HepG2 (cell line): ENCODE results near the gene PPP1R18. TPM values are rescaled to one million over a fixed set of nuclear protein-coding genes. Genes with fewer than 3 reads are reported as not detected.

Experiments used
- ATF1 ChIP-seq: IDR thresholded peaks from 2 replicates; pipeline ENCODE4 v1.6.1; 2016; ENCODE audit warnings: mild to moderate bottlenecking, control low read depth
- BCLAF1 ChIP-seq: fragments of 450-650 bp; IDR thresholded peaks from 2 replicates; pipeline ENCODE4 v1.6.1; 2017; ENCODE audit warnings: mild to moderate bottlenecking
- BRF2 ChIP-seq: sonication (generic); formaldehyde crosslinking; IDR thresholded peaks from 2 replicates; pipeline ENCODE4 v1.8.1; 2022; ENCODE audit warnings: mild to moderate bottlenecking, missing genetic modification reagents
- CSRNP1 ChIP-seq: sonication (generic); formaldehyde crosslinking; IDR thresholded peaks from 2 replicates; pipeline ENCODE4 v1.8.1; 2023; ENCODE audit warnings: mild to moderate bottlenecking, missing genetic modification reagents
- FOXA1 ChIP-seq, 2 experiments: fragments of 450-650 bp in 1 of 2; sonication (generic) in 1 of 2; formaldehyde crosslinking in 1 of 2; IDR thresholded peaks; 2 replicates each; pipeline versions ENCODE4 v1.4.0 to v1.6.1; 2016 to 2020; ENCODE audit warnings: missing genetic modification reagents in 1 of 2
- GATA4 ChIP-seq: sonication (generic); IDR thresholded peaks from 2 replicates; pipeline ENCODE4 v1.6.1; 2016; ENCODE audit warnings: antibody characterized with exemption, low read depth, borderline replicate concordance
- GPBP1L1 ChIP-seq: sonication (generic); formaldehyde crosslinking; IDR thresholded peaks from 2 replicates; pipeline ENCODE4 v1.5.0; 2020; ENCODE audit warnings: mild to moderate bottlenecking, missing genetic modification reagents
- HIVEP1 ChIP-seq: sonication (generic); formaldehyde crosslinking; IDR thresholded peaks from 2 replicates; pipeline ENCODE4 v1.4.0; 2020; ENCODE audit warnings: mild to moderate bottlenecking, missing genetic modification reagents
- HNRNPH1 ChIP-seq: fragments of 200-400 bp; formaldehyde crosslinking; optimal IDR thresholded peaks from 2 replicates; pipeline ENCODE3; 2017; ENCODE audit warnings: mild to moderate bottlenecking, low read depth, low read length
- RNF219 ChIP-seq: sonication (generic); formaldehyde crosslinking; IDR thresholded peaks from 2 replicates; pipeline ENCODE4 v1.5.0; 2020; ENCODE audit warnings: mild to moderate bottlenecking, missing genetic modification reagents
- SP4 ChIP-seq: sonication (generic); formaldehyde crosslinking; IDR thresholded peaks from 2 replicates; pipeline ENCODE4 v1.8.1; 2023; ENCODE audit warnings: mild to moderate bottlenecking, missing genetic modification reagents
- TOE1 ChIP-seq: sonication (generic); formaldehyde crosslinking; IDR thresholded peaks from 2 replicates; pipeline ENCODE4 v1.4.0; 2020; ENCODE audit warnings: mild to moderate bottlenecking, missing genetic modification reagents
- WIZ ChIP-seq: sonication (generic); formaldehyde crosslinking; IDR thresholded peaks from 2 replicates; pipeline ENCODE4 v1.5.1; 2020; ENCODE audit warnings: mild to moderate bottlenecking, missing genetic modification reagents
- ZBTB25 ChIP-seq: IDR thresholded peaks from 2 replicates; pipeline ENCODE4 v1.6.1; 2018; ENCODE audit warnings: missing genetic modification reagents
- ZNF33A ChIP-seq: sonication (generic); formaldehyde crosslinking; IDR thresholded peaks from 2 replicates; pipeline ENCODE4 v1.5.1; 2020; ENCODE audit warnings: missing genetic modification reagents, mild to moderate bottlenecking, moderate library complexity, borderline replicate concordance
- ZNF468 ChIP-seq: sonication (generic); formaldehyde crosslinking; IDR thresholded peaks from 2 replicates; pipeline ENCODE4 v1.8.0; 2022; ENCODE audit warnings: mild to moderate bottlenecking, moderate library complexity, missing genetic modification reagents
- ZNF83 ChIP-seq: sonication (generic); formaldehyde crosslinking; IDR thresholded peaks from 2 replicates; pipeline ENCODE4 v1.4.0; 2020; ENCODE audit warnings: missing genetic modification reagents, mild to moderate bottlenecking, borderline replicate concordance
- ZSCAN25 ChIP-seq: sonication (generic); formaldehyde crosslinking; IDR thresholded peaks from 2 replicates; pipeline ENCODE4 v1.8.0; 2022; ENCODE audit warnings: mild to moderate bottlenecking, missing genetic modification reagents
- polyA plus RNA-seq, 8 experiments: library from polyadenylated mRNA; depleted of rRNA in 3 of 8; stranded (reverse) in 7 of 8; unstranded in 1 of 8; fragments of >200 nt; fragmentation: Illumina TruSeq in 4 of 8; extraction: Trizol in 4 of 8; gene quantifications; 2 replicates each; pipeline versions ENCODE4 v1.2.1 to v1.2.3, GENCODE V29; 2011 to 2016; ENCODE audit warnings: low read depth in 4 of 8, missing spikeins in 1 of 8, mixed read lengths in 1 of 8; ENCODE audit not compliant: insufficient read depth in 1 of 8
- total RNA-seq, 5 experiments: library from RNA; depleted of rRNA; stranded (reverse); fragments of >200 nt; fragmentation: Illumina TruSeq; extraction: Trizol; gene quantifications; 2 replicates each; pipeline ENCODE4 v1.2.3, GENCODE V29; 2016; ENCODE audit warnings: low read depth in 1 of 5

The PPP1R18 gene
- total and polyA plus RNA-seq, 2 of the 13 experiments (the other 11 are each of a cell fraction or from before 2014, with no cell fraction given): 4.9 to 9.2 TPM

GRCh38 chr6:30672445-30673253, 13.8 kb downstream of the PPP1R18 start, which contains the start of gene DHX16 (continued):
- peak; percentile 98 for TF ChIP-seq ZNF33A
- TF ChIP-seq ZSCAN25 (CRISPR knock-in tag): peak; percentile 85
- no peak for TF ChIP-seq WIZ (CRISPR knock-in tag)
- peak; percentile 63 for TF ChIP-seq HIVEP1 (CRISPR knock-in tag)
- no peak for TF ChIP-seq FOXA1 (IDR thresholded peaks at IDR 0.05)
- peak; percentile 28; the same call in 1 of the 2 replicates for TF ChIP-seq FOXA1 (CRISPR knock-in tag; IDR thresholded peaks at IDR 0.05)
- TF ChIP-seq BCLAF1: no peak
- no peak; the same call in 1 of the 2 replicates for TF ChIP-seq BRF2 (CRISPR knock-in tag)
- TF ChIP-seq ZNF83 (CRISPR knock-in tag): no peak
- TF ChIP-seq RNF219 (CRISPR knock-in tag): peak; percentile 74; the same call in 1 of the 2 replicates
- TF ChIP-seq ZNF468 (CRISPR knock-in tag): 0 out of 2 replicates have a peak, but pooled peaks have one; percentile 8
- peak; percentile 74; the same call in 1 of the 2 replicates for TF ChIP-seq CSRNP1 (CRISPR knock-in tag)
- peak; percentile 56 for TF ChIP-seq TOE1 (CRISPR knock-in tag)
- no peak for TF ChIP-seq HNRNPH1
- no peak for TF ChIP-seq GPBP1L1 (CRISPR knock-in tag)
- TF ChIP-seq SP4: peak; percentile 66
- no peak; the same call in 1 of the 2 replicates for TF ChIP-seq ZBTB25 (CRISPR knock-in tag)
- TF ChIP-seq GATA4: no peak
- TF ChIP-seq ATF1: peak; percentile 72
